GDM1 (cell line): ENCODE measurements around the gene SPHK2.
"Not testable (repeated sequence)": the region's sequence is repeated elsewhere in the genome, so short reads cannot be mapped to it uniquely, and the experiment has no call there.

Experiments used
- DNase-seq: peaks from one replicate; lab custom pipeline; 2025; lab: John Stamatoyannopoulos, UW

SPHK2 gene

GRCh38 chr19:48660852-48661710 is 41.8 kb downstream of the SPHK2 start:
- DNase-seq: peak; percentile 90

- DNase-seq: no peak
Measured at GRCh38 chr19:48661711-48662090, 42.4 kb downstream of the SPHK2 start.

GRCh38 chr19:48663667-48664066 is 44.4 kb downstream of the SPHK2 start:
- DNase-seq: no peak

GRCh38 chr19:48664476-48664875 is 45.2 kb downstream of the SPHK2 start:
- DNase-seq: no peak

GRCh38 chr19:48665786-48666185 is 46.5 kb downstream of the SPHK2 start:
- DNase-seq: no peak

GRCh38 chr19:48668332-48668731 is 49.0 kb downstream of the SPHK2 start:
- no peak for DNase-seq

- no peak for DNase-seq
Measured at GRCh38 chr19:48668761-48669160, 49.5 kb downstream of the SPHK2 start.

- DNase-seq: no peak
Measured at GRCh38 chr19:48669903-48670668, 50.8 kb downstream of the SPHK2 start.

- DNase-seq: no peak
Measured at GRCh38 chr19:48670699-48671445, 51.6 kb downstream of the SPHK2 start.

- DNase-seq: no peak
Measured at GRCh38 chr19:48671446-48671995, 52.2 kb downstream of the SPHK2 start.

GRCh38 chr19:48672994-48673393 is 53.7 kb downstream of the SPHK2 start, which contains the start of gene NTN5:
TSS of gene NTN5 (minus strand) at chr19:48673017. CDS start at chr19:48670986, 2,031 bp downstream.
- DNase-seq: no peak

- DNase-seq: no peak
Measured at GRCh38 chr19:48673436-48674100, 54.3 kb downstream of the SPHK2 start.

GRCh38 chr19:48674216-48674809 is 55.0 kb downstream of the SPHK2 start:
- no peak for DNase-seq

GRCh38 chr19:48674921-48675824 is 55.9 kb downstream of the SPHK2 start:
- peak; percentile 71 for DNase-seq

- no peak for DNase-seq
Measured at GRCh38 chr19:48676487-48676886, 57.2 kb downstream of the SPHK2 start.

GRCh38 chr19:48676887-48677286 is 57.6 kb downstream of the SPHK2 start:
- no peak for DNase-seq

GRCh38 chr19:48678201-48678600 is 58.9 kb downstream of the SPHK2 start:
- no peak for DNase-seq

GRCh38 chr19:48680006-48680405 is 60.7 kb downstream of the SPHK2 start:
- DNase-seq: not testable (repeated sequence)
